ENCODE results near the gene SYTL1.

The SYTL1 gene

DNA sequence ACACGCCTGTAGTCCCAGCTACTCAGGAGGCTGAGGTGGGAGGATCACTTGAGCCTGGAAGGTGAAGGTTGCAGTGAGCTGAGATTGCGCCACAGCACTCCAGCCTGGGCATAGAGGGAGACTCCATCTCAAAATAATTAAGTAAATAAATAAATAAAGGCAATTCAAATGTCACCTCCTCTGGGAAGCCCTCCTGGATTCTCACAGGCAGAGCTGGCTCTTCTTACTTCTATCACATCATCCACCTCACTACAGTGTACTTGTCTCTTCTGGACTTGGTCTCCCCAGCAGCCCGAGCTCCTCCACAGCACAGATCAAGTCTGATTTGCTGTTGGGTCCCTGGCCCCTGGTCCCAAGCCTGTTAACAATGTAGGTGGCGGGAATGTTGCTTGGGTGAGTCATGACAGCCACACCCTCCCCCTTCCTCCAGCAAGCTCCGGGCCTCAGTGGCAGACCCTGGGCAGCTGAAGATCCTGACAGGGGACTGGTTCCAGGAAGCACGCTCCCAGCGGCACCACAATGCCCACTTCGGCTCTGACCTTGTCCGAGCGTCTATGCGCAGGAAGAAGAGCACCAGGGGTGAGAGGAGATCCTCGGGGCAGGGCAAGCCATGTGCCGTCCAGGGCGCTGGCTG, 5.3 kb downstream of the SYTL1 start:
- DNase-seq (ENCODE audit: low read depth in 2 of 2), result no peak

DNA sequence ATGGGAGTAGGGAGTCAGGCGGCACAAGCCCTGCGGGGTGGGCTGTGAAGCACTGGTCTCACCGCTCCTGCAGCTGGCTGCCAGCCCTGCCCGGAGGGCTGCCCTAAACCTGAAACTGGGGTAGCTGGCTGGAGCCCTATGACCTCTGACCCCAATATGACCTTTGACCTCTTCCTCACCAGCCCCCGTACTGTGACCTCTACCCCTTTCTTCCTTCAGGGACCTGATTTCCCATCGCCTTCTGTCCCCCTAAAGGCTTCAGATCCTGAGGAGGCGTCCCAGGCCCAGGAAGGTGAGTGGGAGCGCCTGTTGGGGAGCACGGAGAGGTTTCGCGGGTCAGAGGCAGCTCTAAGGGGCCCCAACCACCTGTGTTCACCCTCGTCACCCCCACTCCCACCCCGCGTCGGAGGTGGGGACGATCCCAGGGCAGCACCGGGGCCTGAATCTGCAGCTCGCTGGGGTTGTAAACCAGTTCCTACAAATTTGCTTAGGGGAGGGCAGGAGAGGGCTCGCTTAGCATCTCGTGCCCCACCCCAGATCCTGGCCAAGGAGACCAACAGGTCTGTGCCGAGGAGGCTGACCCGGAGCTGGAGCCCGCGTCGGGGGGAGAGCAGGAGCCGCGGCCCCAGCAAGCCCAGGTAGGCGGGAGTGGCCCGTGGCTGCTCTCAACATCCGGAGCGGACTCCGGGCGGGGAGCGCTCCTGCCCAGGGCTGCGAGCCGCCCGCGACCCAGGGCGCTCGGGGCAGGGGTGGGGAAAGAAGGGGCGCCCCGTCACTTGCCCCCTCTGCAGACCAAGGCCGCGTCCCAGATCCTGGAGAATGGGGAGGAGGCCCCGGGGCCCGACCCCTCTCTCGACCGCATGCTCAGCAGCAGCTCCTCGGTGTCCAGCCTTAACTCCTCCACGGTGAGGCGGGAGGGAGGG, 7.3 kb downstream of the SYTL1 start:
- no peak for DNase-seq (ENCODE audit: low read depth in 2 of 2)

DNA sequence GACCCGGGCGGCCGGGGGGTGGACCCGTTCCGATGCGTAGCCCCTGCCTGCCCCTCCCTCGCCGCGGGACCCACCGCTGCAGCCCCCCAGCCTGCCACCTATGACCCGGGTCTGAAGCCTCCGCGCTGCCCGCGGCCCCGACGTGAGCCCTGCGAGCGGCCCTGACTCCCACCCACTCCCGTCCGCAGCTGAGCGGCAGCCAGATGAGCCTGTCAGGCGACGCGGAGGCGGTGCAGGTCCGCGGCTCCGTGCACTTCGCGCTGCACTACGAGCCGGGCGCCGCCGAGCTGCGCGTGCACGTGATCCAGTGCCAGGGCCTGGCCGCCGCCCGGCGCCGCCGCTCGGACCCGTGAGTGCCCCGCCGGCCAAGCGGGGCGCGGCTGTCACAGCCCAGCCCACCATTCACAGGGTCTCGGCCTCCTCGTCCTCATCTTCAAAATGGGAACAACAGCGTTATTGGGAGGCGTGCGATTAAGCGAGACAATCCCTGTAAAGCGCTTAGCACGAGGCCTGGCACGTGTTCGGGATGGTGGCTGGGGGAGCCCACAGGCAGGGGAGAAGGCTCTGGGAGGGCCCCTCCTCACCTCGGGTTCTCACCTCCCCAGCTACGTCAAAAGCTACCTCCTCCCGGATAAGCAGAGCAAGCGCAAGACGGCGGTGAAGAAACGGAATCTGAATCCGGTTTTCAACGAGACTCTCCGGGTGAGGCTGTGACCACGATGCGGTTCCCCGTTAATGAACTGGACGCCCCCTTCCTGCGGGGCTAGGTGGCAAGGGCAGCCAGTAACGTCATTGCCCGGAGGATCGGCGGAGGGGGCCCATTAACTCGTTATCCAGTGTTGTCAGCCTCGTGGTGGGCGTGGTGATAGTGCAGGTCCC, 8.2 kb downstream of the SYTL1 start:
- no peak for DNase-seq (ENCODE audit: low read depth in 2 of 2)

DNA sequence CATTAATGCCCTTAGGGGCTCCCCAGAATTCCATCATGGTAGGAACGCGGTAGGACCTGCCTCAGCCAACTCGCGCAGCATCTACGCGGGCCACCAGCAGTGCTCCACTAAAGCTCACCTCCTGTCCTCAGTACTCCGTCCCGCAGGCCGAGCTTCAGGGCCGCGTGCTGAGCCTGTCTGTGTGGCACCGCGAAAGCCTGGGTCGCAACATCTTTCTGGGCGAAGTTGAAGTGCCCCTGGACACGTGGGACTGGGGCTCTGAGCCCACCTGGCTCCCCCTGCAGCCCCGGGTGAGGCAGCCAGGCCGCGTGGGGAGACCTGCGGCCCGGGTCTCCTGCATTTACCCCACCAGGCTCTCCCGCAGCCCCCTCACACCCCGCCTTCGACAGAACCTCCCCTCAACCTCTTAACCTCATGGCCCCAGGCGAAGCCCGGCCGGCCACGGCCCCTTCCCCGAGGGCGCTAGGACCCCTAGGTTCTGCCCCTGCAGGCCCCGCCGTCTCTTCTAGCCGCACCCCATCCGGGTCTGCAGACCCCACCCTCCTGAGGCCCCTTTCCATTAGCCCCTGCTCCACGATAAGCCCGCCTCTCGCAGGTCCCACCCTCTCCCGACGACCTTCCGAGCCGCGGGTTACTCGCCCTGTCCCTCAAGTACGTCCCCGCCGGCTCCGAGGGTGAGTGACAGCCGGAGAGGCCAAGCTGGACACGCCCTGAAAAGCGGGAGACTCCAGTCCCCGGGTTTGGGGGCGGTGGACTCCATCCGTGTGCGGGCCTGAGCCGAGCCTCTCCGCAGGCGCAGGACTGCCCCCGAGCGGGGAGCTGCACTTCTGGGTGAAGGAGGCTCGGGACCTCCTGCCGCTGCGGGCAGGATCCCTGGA, 9.1 kb downstream of the SYTL1 start:
- DNase-seq (ENCODE audit: low read depth in 2 of 2), result no peak

DNA sequence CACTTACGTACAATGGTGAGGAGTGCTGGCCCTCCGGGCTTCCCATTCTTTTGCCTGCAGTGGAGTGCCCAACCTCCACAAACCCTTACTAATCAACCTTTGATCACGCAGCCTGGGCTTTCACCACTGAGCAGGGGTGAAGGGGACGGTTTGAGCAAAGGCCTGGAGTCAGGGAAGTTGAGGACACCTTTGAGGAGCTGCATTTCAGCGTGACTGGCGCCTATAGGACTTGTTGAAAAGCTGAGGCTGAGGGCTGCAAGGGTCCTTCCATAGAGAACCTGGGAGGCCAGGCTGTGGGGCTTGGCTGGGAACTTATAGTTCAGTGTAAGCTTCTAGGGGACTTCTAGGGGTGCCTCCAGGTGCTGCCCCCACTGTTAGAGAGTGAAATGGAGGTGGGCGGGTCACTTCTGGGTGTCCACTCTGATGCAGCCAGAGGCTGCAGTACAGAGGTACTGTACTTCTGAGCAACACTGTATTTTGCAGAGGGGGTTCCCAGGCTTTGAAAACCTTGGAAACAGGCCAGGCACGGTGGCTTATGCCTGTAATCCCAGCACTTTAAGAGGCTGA, 9.8 kb downstream of the SYTL1 start:
- no peak for DNase-seq (ENCODE audit: low read depth in 2 of 2)

DNA sequence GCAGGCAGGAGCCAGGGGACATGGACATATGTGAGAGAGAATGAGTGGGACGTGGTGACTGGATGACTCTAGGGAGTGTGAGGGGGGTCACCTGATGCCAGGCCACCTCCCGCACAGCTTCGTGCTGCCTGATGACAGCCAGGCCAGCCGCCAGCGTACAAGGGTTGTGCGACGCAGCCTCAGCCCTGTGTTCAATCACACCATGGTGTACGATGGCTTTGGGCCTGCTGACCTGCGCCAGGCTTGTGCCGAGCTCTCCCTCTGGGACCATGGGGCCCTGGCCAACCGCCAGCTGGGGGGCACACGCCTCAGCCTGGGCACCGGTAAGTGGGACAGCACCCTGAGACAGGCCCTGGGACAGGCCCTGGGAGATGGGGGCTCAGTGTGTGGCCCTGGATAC, 11.3 kb downstream of the SYTL1 start:
- no peak for DNase-seq (ENCODE audit: low read depth in 2 of 2)

DNA sequence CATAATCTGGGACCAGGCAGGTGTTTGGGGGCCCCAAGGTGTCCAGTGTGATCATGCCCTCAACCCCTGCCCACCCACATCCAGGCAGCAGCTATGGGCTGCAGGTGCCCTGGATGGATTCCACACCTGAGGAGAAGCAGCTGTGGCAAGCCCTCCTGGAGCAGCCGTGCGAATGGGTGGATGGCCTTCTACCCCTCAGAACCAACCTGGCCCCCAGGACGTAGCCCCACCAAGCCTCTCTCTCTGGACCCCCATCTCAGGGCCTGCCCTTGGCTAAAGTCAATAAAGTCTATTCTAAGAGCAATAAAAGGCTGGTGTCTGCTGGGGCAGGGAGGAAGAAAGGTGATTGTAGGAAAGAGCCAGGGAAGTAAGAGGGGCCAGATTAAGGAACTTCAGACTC, 11.8 kb downstream of the SYTL1 start:
- DNase-seq (ENCODE audit: low read depth in 2 of 2), result no peak

DNA sequence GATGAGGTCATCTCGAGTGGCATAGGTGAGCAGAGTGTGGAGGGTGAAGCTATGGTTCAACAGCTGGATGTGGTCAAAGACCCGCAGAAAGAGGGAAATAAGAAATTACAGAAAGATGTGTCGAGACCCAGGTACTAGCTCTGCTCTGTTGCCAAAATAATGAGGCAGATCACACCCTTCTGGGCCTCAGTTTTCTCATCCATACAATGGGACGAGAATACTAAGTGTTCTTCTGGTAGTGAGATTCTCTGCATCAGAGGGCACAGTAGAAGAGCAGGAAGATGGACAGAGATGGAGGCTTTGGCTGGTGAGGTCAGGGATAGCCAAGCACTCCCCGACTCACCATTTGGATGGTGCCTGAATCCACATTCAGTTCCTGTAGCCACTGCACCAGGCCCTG, 13.9 kb downstream of the SYTL1 start:
- DNase-seq (ENCODE audit: low read depth in 2 of 2), result no peak

DNA sequence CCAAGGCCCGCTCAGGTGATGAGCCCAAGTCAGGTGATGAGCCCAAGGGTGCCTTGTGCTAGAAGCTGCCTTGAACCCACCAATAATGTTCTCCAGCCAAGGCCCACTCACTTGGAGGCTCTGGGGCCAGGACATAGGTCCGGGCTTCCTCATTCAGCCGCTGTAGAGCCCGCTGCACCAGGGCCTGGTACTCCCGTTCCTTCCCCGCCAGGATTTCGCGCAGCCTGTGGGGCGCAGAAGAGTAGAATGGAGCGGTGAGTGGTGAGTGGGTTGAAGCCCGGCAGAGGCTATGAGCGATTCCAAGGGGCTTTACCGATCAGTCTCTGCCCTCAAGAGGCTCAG, 14.4 kb downstream of the SYTL1 start:
- no peak for DNase-seq (ENCODE audit: low read depth in 2 of 2)

DNA sequence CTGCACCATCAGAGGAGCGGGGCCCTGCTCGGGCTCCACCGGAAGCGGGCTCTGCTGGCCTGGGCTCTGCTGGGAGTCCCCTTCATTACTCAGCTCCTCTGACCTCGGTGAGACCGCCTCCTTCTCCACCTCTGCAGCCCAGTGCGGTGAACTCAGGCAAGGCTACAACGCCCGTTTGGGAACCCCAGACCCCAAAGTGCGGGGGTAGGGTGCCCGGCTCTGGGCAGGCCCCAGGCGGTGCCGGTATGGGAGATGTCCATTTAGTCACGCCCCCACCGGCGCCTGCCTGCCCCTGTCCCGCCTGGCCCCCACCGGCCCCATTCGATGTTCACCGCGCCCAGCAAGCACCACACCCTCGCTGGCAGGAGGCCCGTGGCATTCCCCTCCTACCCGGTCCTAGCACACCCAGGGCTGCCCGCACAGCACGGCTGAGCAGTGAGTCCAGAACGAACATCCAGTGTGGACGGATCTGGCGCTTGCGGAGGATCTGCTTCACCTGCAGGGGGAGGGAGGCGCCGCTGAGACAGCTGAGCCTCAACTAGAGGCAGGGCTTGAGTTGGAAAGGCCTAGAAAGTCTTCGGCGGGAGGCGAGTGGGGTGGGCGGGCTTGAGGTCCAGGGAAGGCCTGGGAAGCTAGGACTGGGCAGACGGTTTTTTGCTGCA, 14.9 kb downstream of the SYTL1 start:
- no peak for DNase-seq (ENCODE audit: low read depth in 2 of 2)

DNA sequence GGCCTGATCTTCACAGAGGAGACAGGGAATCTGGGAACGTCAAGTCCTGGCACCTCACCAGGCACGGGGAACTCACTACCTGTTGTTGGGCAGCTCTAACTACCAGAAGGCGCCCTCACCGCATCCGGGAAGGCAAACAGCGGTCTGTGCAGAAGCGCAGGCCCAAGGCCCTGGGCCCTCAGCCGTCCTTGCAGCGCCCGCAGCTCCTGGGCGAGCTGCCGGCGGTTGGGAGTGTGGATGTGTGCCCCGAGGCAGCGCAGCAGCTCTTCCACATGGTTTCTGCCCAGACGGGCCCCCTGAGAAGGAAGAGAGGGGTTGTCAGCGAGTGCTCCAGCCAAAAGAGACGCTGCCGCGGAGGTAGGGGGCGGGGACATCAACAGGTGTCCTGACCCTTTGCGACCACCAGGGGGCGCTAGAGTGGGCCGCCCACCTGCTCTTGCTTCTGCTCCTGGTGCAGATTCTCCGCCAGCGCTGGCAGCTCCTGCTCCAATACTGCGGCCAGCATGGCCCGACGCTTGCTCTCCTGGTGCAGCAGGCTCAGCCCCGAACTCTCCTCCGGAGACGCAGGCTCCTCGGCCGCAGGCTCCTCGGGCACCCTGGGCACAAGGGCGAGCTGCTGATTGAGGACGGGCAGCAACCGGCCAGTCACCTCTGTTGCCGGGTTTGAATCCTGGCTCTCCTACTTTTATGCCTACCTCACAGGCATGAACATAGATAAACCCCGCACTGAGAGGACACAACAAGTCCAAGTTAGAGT, 15.6 kb downstream of the SYTL1 start:
- peak; percentile 70 to 72 for DNase-seq (ENCODE audit: low read depth in 2 of 2)

DNA sequence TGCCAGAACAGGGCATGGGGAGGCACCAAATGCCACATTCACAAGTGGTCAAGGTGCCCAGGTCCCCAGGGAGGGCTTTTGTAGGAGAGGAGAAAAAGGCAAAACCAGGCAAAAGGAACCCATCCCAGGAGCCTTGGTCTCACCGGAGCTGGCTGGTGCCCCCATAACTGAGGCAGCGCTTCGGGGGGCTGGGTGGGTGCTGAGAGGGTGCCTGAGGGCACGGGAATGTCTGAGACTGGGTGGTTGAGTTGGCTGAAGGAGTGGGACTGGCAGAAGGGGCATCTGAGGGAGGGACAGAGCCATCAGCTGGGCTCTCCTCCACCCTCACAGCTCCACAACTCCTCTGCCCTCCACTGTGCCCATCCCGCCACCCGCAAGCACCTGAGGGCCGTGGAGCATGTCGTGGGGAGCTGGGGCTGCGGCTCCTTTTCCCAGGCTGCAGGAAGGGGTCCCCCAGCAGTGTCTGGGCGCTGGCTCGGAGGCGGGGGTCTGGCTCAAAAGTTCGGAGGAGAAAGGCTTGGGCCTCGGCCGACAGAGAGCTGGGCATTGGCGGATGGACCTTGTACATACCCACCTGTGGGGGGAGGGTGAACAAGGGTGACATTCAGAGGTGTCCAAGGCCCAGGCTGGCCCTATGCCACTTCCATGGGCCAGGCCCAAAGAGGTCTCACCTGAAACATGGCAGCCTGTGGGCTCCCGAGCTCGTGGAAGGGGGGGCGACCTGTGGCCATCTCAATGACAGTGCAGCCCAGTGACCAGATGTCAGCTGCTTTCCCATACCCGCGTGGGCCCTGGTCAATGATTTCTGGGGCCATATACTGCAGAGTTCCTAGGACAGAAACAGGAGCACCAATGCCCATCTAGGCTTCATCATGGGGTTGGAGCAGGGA, 16.5 kb downstream of the SYTL1 start:
- DNase-seq (ENCODE audit: low read depth in 2 of 2), result no peak

DNA sequence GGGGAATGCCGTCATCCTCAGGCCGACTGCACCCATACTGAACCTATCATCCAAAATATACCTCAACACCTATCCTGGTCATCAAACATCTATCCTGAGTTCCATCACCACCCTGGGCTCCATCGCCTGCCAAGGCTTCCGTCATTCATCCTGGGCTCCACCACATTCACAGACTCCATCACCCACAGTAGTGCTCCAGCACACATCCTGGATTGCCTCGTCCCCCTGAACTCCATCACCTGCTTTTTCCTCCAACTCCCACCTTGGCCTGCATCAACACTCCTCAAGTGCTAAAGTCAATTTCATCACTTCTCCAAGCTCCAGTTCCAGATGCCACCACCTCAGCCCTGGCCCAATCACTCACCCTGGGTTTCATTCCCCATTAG, 17.1 kb downstream of the SYTL1 start:
- DNase-seq (ENCODE audit: low read depth in 2 of 2), result no peak

DNA sequence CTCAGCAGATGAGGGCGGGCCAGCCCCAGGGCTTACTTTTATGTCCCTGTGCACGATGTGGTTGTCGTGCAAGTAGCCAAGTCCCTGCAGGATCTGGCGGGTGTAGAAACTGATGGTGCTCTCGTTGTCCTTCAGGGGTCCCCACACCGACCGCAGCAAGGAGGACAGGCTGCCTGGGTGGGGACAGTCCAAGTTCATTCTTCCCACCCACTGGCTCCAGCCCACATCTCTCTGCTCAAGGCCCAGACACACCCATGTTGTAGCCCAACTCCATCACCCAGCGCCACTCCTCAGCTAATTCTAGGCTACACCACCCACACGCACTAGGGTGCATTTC, 18.0 kb downstream of the SYTL1 start:
- DNase-seq (ENCODE audit: low read depth in 2 of 2), result no peak

DNA sequence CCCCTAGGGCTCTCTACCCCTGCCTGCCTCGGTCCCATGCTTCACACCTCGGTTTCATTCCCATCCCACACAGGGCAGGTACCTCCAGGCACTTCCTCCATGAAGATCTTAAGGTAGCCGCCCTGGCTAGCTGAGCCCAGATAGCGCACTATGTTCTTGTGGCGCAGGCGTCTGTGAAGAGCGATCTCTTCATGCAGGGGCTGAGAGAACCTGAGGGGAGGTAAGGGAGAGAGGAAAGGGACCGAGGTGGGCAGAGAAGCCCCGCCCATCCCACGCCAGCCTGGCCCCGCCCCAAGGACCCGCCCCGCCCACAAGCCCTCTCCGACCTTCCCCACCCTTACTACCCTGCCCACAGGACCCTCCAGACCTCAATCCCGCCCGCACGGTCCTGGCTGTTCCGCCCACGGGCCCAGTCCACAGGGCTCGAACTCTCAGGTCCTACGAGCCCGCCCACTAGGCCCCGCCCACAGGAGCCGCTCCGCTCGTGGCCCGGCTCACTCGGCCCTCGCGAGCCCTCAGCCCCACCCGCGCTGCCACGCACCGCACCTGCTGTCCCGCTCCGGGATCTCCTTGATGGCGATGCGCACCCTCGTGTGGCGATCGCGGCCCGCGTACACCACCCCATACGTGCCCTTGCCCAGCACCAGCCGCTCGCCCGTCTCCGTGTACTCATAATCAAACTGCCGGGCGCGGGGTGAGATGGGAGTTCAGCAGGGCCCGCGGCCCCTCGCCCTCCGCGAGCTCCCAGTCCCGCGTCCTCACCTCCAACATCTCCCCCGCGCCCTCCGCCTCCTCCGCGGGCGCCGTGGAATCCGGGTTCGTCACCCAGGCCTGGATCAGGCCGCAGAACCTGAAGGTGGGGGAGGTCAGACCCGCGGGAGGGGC, 18.6 kb downstream of the SYTL1 start:
- DNase-seq (ENCODE audit: low read depth in 2 of 2), result no peak

DNA sequence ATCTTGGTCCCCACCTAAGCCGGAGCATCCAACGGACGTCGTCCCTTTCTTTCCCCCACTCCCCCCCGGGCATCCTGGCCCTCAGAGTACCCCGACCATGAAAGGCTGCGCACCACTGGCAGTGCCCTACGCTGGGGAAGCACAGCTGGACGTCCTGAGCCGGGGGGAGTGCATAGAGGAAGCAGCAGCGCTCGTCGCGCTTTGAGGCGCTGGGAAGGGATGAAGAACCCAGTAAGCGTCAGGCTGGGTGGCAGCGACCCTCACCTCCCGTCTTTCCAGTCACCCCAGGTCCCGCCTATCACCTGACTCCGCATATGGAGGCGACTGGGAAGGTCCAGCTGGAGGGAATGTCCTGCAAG, 19.2 kb downstream of the SYTL1 start:
- DNase-seq (ENCODE audit: low read depth in 2 of 2), result no peak

DNA sequence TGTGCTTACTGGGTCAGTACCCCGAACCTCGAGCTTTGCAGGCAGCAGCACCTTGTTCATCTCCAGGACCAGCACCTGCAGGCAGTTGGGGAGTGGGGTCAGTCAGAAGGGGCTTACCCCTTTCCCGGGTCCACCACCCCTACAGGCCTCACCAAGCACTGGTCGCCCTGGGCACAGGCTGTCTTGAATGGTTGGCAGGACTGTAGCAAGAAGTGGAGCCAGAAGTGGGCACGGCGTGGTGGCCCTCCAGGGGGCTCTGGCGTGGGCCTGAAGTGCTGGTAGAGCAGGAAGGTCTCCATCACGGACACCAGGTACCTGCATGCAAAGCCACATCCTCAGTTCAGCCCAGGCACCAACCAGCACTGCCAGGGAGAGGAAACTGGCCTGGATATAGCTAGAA, 19.7 kb downstream of the SYTL1 start:
- DNase-seq (ENCODE audit: low read depth in 2 of 2), result no peak

All from stimulated activated CD4-positive, alpha-beta T cell treated with anti-CD3 and anti-CD28 coated beads, Interleukin-15, amount 100 ng/mL, for 48 hours (primary cell).